Measurements from ENCODE around the gene TNS1. TPM values are rescaled to one million over a fixed set of nuclear protein-coding genes. Genes with fewer than 3 reads are reported as not detected.

TNS1 gene
- total and polyA plus RNA-seq, 10 of the 15 experiments (the other 5 are each of a cell fraction or from before 2014, with no cell fraction given) = 0.05 to 0.44 TPM; not detected in 8

DNA sequence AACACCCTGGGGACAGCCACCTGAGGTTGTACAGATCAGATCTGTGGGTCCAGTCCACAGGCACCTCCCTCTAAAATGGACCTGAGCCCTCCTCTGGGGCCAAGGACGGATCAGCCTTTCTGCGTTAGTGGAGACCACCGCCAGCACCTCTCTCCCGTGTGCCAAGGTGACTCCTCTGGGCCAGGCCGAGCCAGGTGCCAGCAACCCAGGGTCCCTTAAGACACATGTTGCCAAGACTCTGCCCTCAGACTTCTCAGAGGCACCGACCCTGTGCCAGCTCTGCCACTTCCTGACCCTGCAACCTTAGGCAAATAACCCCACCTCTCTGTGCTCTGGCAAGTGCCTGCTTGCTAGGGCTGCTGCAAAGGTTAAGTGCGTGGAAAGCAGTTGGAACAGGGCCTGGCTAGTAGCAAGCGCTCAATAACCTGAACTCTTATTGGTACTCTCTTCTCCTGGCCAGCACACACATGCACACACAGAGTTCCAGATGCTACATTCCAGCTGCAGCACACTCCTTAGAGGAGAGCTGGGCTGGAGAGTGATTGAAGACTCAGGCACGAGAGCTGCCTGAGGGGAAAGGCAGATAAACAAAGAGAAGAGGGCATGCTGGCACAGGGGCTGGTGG lies 105.6 kb downstream of the TNS1 start (continued):
- TF ChIP-seq NR2C2 (IDR thresholded peaks at IDR 0.05; ENCODE audit: borderline replicate concordance, control insufficient read depth, insufficient read length, low read depth) = no peak

DNA sequence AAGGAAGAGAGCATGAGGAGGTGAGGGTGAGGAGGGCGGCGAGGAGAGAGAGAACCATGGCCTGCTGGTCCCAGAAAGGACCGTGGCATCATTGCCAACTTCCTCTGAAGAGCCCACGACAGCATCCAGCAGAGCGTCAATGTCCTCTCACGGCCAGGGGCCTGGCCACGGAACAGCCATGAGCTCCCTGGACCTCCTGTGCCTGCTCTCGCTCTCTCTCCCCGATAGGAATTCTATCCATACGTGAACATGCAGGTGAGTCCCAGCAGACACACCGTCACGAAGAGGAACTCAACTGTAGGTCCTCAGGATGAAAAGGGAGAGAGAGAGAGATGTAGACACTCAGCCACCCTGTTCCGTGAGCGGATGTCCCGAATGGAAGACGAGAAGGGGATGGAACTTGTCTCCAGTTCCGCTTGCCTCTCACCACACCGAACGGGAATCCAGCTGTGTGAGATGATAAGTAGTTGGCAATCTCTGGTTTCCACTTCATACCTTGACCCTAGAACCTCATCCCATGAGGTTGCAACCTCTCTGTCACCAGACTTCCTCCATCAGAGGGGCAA lies 107.6 kb downstream of the TNS1 start:
- ChIA-PET POLR2A (no interaction called here), CTCF (interaction anchor here (1.4 to 2.5 kb wide), 2 partner anchors 8 to 10 kb away, joined by 7 read pairs; no protein-coding TSS in a partner anchor), SMC1A (ENCODE audit: uncharacterized antibody, unreplicated experiment) (interaction anchor here (0.8 to 1.3 kb wide), 2 partner anchors 8 to 109 kb away, joined by 3 to 4 read pairs; no protein-coding TSS in a partner anchor), RAD21 (ENCODE audit: unreplicated experiment) (no interaction called here)
- H3K27ac ChIP-seq (ENCODE audit: control insufficient read depth, insufficient read depth) = no peak overlapping the region
- FAIRE-seq (no peak), DNase-seq (ENCODE audit: low read depth, low spot score) (no peak), ATAC-seq (no peak)
- no peaks in the 10 kb centered on the region for H3K4me1 ChIP-seq (ENCODE audit: control insufficient read depth, insufficient read depth, low read length)
- no peak overlapping the region for H3K9ac ChIP-seq (ENCODE audit: control insufficient read depth, insufficient read depth, low read length)
- no peaks in the 10 kb centered on the region for H4K20me1 ChIP-seq (ENCODE audit: control insufficient read depth, insufficient read depth)
- 0 out of 4 replicates have a peak, but pooled peaks cover 0 to 2% of the 10 kb centered on the region in 2 experiments for H3K27me3 ChIP-seq (replicated peaks in 1 of 2; ENCODE audit: control insufficient read depth in 2 of 2, insufficient read depth in 2 of 2, low read length in 1 of 2)
- H3K79me2 ChIP-seq (ENCODE audit: control insufficient read depth, insufficient read depth, low read length) = no peaks in the 10 kb centered on the region
- H3K36me3 ChIP-seq (ENCODE audit: control insufficient read depth in 2 of 2, insufficient read depth in 2 of 2, low read length in 1 of 2) = no peaks in the 10 kb centered on the region
- H3K4me3 ChIP-seq = no peak overlapping the region
- BruUV-seq (replicated peaks) = no TSS peak
- WGBS (ENCODE audit: insufficient coverage, insufficient replicate concordance, low lambda C conversion rate, missing lambda C conversion rate) = 35% methylated on average over 19 of the region's 19 CpGs
- intact Hi-C loops (cut with micrococcal nuclease; ENCODE audit: unreplicated experiment) (no loop called here), in situ Hi-C loops (cut with MboI) (no loop called here)
- no peaks in the 10 kb centered on the region for H3K9me3 ChIP-seq (replicated peaks; ENCODE audit: control insufficient read depth, insufficient read depth, low read length)
- no peak overlapping the region for H3K4me2 ChIP-seq (ENCODE audit: control insufficient read depth, insufficient read depth)
- H2AFZ ChIP-seq (ENCODE audit: control insufficient read depth, low read depth, low read length) = no peak overlapping the region
- TF ChIP-seq EP300 (IDR thresholded peaks at IDR 0.05; ENCODE audit: borderline replicate concordance in 1 of 2, control insufficient read depth in 1 of 2, low read depth in 2 of 2, low read length in 2 of 2) (no peak), CHD2 (IDR thresholded peaks at IDR 0.05; ENCODE audit: borderline replicate concordance, low read depth, low read length) (no peak), DPF2 (IDR thresholded peaks at IDR 0.05) (no peak), EGR1 (IDR thresholded peaks at IDR 0.05; ENCODE audit: borderline replicate concordance in 1 of 2, low read depth in 2 of 2, low read length in 2 of 2) (no peak), POU2F2 (IDR thresholded peaks at IDR 0.05; ENCODE audit: borderline replicate concordance, low read depth, low read length) (no peak), ZNF207 (IDR thresholded peaks at IDR 0.05; ENCODE audit: borderline replicate concordance) (no peak), STAT1 (conservative IDR thresholded peaks at IDR 0.05) (no peak), TBL1XR1 (IDR thresholded peaks at IDR 0.05; ENCODE audit: low read depth, low read length) (no peak), TAF1 (IDR thresholded peaks at IDR 0.05; ENCODE audit: borderline replicate concordance, low read depth, low read length) (no peak), FOXM1 (IDR thresholded peaks at IDR 0.05; ENCODE audit: low read depth, low read length) (no peak), CBFB (IDR thresholded peaks at IDR 0.05; ENCODE audit: low read depth) (no peak), ESRRA (IDR thresholded peaks at IDR 0.05; ENCODE audit: low read length) (no peak)
- TF ChIP-seq, protein P1, sequence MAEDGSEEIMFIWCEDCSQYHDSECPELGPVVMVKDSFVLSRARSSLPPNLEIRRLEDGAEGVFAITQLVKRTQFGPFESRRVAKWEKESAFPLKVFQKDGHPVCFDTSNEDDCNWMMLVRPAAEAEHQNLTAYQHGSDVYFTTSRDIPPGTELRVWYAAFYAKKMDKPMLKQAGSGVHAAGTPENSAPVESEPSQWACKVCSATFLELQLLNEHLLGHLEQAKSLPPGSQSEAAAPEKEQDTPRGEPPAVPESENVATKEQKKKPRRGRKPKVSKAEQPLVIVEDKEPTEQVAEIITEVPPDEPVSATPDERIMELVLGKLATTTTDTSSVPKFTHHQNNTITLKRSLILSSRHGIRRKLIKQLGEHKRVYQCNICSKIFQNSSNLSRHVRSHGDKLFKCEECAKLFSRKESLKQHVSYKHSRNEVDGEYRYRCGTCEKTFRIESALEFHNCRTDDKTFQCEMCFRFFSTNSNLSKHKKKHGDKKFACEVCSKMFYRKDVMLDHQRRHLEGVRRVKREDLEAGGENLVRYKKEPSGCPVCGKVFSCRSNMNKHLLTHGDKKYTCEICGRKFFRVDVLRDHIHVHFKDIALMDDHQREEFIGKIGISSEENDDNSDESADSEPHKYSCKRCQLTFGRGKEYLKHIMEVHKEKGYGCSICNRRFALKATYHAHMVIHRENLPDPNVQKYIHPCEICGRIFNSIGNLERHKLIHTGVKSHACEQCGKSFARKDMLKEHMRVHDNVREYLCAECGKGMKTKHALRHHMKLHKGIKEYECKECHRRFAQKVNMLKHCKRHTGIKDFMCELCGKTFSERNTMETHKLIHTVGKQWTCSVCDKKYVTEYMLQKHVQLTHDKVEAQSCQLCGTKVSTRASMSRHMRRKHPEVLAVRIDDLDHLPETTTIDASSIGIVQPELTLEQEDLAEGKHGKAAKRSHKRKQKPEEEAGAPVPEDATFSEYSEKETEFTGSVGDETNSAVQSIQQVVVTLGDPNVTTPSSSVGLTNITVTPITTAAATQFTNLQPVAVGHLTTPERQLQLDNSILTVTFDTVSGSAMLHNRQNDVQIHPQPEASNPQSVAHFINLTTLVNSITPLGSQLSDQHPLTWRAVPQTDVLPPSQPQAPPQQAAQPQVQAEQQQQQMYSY (CRISPR knock-in tag; IDR thresholded peaks at IDR 0.05) = no peak
- TF ChIP-seq, protein P2, sequence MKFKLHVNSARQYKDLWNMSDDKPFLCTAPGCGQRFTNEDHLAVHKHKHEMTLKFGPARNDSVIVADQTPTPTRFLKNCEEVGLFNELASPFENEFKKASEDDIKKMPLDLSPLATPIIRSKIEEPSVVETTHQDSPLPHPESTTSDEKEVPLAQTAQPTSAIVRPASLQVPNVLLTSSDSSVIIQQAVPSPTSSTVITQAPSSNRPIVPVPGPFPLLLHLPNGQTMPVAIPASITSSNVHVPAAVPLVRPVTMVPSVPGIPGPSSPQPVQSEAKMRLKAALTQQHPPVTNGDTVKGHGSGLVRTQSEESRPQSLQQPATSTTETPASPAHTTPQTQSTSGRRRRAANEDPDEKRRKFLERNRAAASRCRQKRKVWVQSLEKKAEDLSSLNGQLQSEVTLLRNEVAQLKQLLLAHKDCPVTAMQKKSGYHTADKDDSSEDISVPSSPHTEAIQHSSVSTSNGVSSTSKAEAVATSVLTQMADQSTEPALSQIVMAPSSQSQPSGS (IDR thresholded peaks at IDR 0.05; ENCODE audit: low read length) = no peak
